Trophoblast cell (in vitro differentiated cells and primary cell): ENCODE measurements around the gene TSSK6.

ENCODE experiments used
- DNase-seq, 2 donors: peaks; one replicate each; pipeline ENCODE4 v3.0.0-alpha.2; 2016
- H2AFZ ChIP-seq: 2 replicates; pipeline ENCODE4 v1.6.1; 2013; ENCODE audit warnings: low read length, moderate library complexity, mild to moderate bottlenecking; ENCODE audit not compliant: insufficient read depth, poor library complexity
- H2AK5ac ChIP-seq: 2 replicates; pipeline ENCODE4 v1.6.1; 2013; ENCODE audit warnings: mild to moderate bottlenecking, low read length
- H2BK120ac ChIP-seq: 2 replicates; pipeline ENCODE4 v1.6.1; 2013; ENCODE audit warnings: low read length, mild to moderate bottlenecking, moderate library complexity; ENCODE audit not compliant: insufficient read depth, poor library complexity
- H2BK12ac ChIP-seq: 2 replicates; pipeline ENCODE4 v1.6.1; 2013; ENCODE audit warnings: mild to moderate bottlenecking, low read length, moderate library complexity
- H2BK5ac ChIP-seq: 2 replicates; pipeline ENCODE4 v1.6.1; 2013; ENCODE audit warnings: low read length, low read depth, moderate library complexity, mild to moderate bottlenecking; ENCODE audit not compliant: poor library complexity
- H3K14ac ChIP-seq: 2 replicates; pipeline ENCODE4 v1.6.1; 2013; ENCODE audit warnings: mild to moderate bottlenecking, low read length
- H3K18ac ChIP-seq: 2 replicates; pipeline ENCODE4 v1.6.1; 2013; ENCODE audit warnings: mild to moderate bottlenecking, low read length
- H3K23ac ChIP-seq: 2 replicates; pipeline ENCODE4 v1.6.1; 2013; ENCODE audit warnings: low read length
- H3K27ac ChIP-seq: 2 replicates; pipeline ENCODE4 v1.5.1; 2013; ENCODE audit warnings: low read depth, mild to moderate bottlenecking, inconsistent platforms, low read length, moderate library complexity
- H3K27me3 ChIP-seq: 2 replicates; pipeline ENCODE4 v1.6.1; 2013; ENCODE audit warnings: inconsistent platforms, mild to moderate bottlenecking, low read length, moderate library complexity; ENCODE audit not compliant: insufficient read depth
- H3K36me3 ChIP-seq, 2 experiments: 1 replicate in 1 of 2; 2 replicates in 1 of 2; pipeline ENCODE4 v1.6.1; 2013; ENCODE audit warnings: low read length in 2 of 2, mild to moderate bottlenecking in 2 of 2, moderate library complexity in 1 of 2; ENCODE audit not compliant: insufficient read depth in 2 of 2, control insufficient read depth in 1 of 2
- H3K4ac ChIP-seq: 2 replicates; pipeline ENCODE4 v1.6.1; 2013; ENCODE audit warnings: low read depth, mild to moderate bottlenecking, low read length, moderate library complexity
- H3K4me1 ChIP-seq, 2 experiments: 1 replicate in 1 of 2; 2 replicates in 1 of 2; pipeline ENCODE4 v1.6.1; 2013; ENCODE audit warnings: low read length in 2 of 2, mild to moderate bottlenecking in 2 of 2, moderate library complexity in 1 of 2; ENCODE audit not compliant: insufficient read depth in 2 of 2, control insufficient read depth in 1 of 2
- H3K4me2 ChIP-seq: 2 replicates; pipeline ENCODE4 v1.6.1; 2013; ENCODE audit warnings: inconsistent platforms, mild to moderate bottlenecking, low read length, moderate library complexity
- H3K4me3 ChIP-seq: 2 replicates; pipeline ENCODE4 v1.5.1; 2013; ENCODE audit warnings: mild to moderate bottlenecking, low read depth, low read length, inconsistent platforms
- H3K79me1 ChIP-seq: one replicate; pipeline ENCODE4 v1.6.1; 2013; ENCODE audit warnings: low read length
- H3K79me2 ChIP-seq: 2 replicates; pipeline ENCODE4 v1.6.1; 2013; ENCODE audit warnings: low read length, mild to moderate bottlenecking; ENCODE audit not compliant: control insufficient read depth, insufficient read depth, poor library complexity
- H3K9ac ChIP-seq: 2 replicates; pipeline ENCODE4 v1.6.1; 2013; ENCODE audit warnings: mild to moderate bottlenecking, low read length
- H3K9me3 ChIP-seq: 2 replicates; pipeline ENCODE4 v1.6.1; 2013; ENCODE audit warnings: low read depth, mild to moderate bottlenecking, control low read depth, inconsistent platforms, low read length; ENCODE audit not compliant: insufficient read depth
- H4K12ac ChIP-seq: 2 replicates; pipeline ENCODE4 v1.6.1; 2013; ENCODE audit warnings: low read depth, mild to moderate bottlenecking, low read length, moderate library complexity
- H4K8ac ChIP-seq: 2 replicates; pipeline ENCODE4 v1.6.1; 2013; ENCODE audit warnings: low read depth, mild to moderate bottlenecking, low read length, moderate library complexity
- H4K91ac ChIP-seq: one replicate; pipeline ENCODE4 v1.6.1; 2013; ENCODE audit warnings: low read depth, mild to moderate bottlenecking, low read length, moderate library complexity
- WGBS: extraction: QIAGEN DNeasy Blood & Tissue Kit; methylation state at CpG from one replicate; pipeline ENCODE4 v1.1.7; 2013; ENCODE audit warnings: missing lambda C conversion rate; ENCODE audit not compliant: insufficient read length, insufficient coverage; ENCODE audit errors: extremely low coverage; 5-methylcytosine and 5-hydroxymethylcytosine counted together

Gene TSSK6

DNA sequence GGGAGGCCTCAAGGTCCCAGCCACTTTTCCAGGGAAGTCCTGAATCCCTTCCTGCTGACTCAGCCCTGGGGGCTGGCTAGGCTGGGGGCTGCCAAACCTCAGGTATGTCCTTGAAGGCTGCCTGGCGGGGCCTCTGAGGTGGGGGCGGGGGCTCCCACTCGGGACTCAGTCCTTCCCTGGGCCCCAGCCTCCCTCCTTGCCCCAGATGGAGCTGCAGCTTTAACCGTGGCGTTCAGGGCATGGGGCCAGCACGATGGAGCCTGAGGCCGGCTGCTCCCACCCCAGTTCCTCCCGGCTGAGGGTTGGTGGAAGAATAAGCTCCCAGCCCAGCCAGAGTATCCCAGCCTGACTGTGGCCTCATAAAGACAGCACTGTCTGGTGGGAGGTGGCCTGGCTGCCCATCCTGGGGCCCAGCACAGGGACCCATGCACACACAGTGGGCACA is 35.2 kb upstream of the TSSK6 start:
- H3K4me2 ChIP-seq, result no peak overlapping the region
- H3K27me3 ChIP-seq, result no peaks in the 10 kb centered on the region
- peak overlapping the region; percentile 11 for H4K8ac ChIP-seq
- H3K14ac ChIP-seq, result no peak overlapping the region
- H3K36me3 ChIP-seq, result no peaks in the 10 kb centered on the region
- H3K4ac ChIP-seq, result no peak overlapping the region
- no peak overlapping the region for H3K4me3 ChIP-seq
- no peak for DNase-seq
- H4K91ac ChIP-seq, result no peak overlapping the region
- peaks cover 5% of the 10 kb centered on the region for H3K9me3 ChIP-seq
- H2AK5ac ChIP-seq, result no peak overlapping the region
- no peaks in the 10 kb centered on the region for H3K79me1 ChIP-seq
- H3K18ac ChIP-seq, result no peak overlapping the region
- H3K4me1 ChIP-seq, result peaks cover 6 to 10% of the 10 kb centered on the region in 2 experiments
- no peak overlapping the region for H2BK5ac ChIP-seq
- no peak overlapping the region for H4K12ac ChIP-seq
- no peak overlapping the region for H2AFZ ChIP-seq
- no peaks in the 10 kb centered on the region for H3K79me2 ChIP-seq
- no peak overlapping the region for H3K27ac ChIP-seq
- H3K23ac ChIP-seq, result no peak overlapping the region
- no peak overlapping the region for H2BK12ac ChIP-seq
- no peak overlapping the region for H3K9ac ChIP-seq
- H2BK120ac ChIP-seq, result no peak overlapping the region
- no CpG with 5 or more reads among the region's 8 CpGs for WGBS

DNA sequence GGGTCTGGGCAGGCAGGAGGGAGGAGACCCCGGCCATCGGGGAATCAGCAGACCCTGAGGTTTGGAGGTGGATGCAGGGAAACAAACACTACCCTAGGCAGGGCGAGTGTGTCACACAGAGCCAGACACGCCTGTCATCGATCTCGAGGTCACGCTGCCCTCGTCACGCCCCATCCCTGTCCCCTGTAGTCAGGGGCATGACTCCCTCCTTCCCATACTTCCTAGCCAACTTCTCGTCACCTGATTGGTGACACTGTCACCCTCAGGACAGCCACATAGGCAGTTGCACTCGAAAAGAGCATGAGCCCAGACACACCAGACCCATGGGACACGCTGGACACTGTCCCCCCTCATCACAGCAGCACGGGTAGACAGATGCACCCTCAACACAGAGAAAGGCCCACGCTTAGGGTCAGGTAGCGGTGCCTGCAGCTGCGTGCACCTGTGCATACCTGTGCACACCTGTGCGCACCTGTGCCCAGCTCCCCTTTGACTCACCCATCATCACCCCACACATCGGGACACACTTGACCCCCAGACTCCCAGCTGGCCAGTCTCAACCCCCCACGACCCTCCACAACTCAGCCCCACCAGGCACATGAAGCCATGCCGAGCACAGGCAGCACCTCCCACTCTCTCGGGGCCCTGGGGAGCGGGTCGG is 34.6 kb upstream of the TSSK6 start:
- Histone ChIP-seq H3K4me3 (no peak overlapping the region), H3K27me3 (no peaks in the 10 kb centered on the region), H3K79me2 (no peaks in the 10 kb centered on the region), H3K9me3 (peaks cover 5% of the 10 kb centered on the region), H3K18ac (no peak overlapping the region), H4K8ac (no peak overlapping the region), H3K4ac (no peak overlapping the region), H3K36me3 (peaks cover 0 to 1% of the 10 kb centered on the region in 2 experiments), H4K12ac (no peak overlapping the region), H3K4me1 (peaks cover 6 to 10% of the 10 kb centered on the region in 2 experiments), H2BK12ac (no peak overlapping the region), H2BK120ac (no peak overlapping the region), H2AK5ac (no peak overlapping the region), H2BK5ac (no peak overlapping the region), H4K91ac (no peak overlapping the region), H3K23ac (no peak overlapping the region), H3K9ac (no peak overlapping the region), H3K27ac (no peak overlapping the region), H3K79me1 (no peaks in the 10 kb centered on the region), H3K14ac (no peak overlapping the region), H3K4me2 (no peak overlapping the region), H2AFZ (no peak overlapping the region)
- WGBS, result no CpG with 5 or more reads among the region's 23 CpGs
- DNase-seq, result no peak

GRCh38 chr19:19548915-19549759 is 33.8 kb upstream of the TSSK6 start:
- no peaks in the 10 kb centered on the region for H3K79me2 ChIP-seq
- H3K27ac ChIP-seq, result no peak overlapping the region
- H3K4me3 ChIP-seq, result no peak overlapping the region
- H4K12ac ChIP-seq, result no peak overlapping the region
- no peak overlapping the region for H3K18ac ChIP-seq
- peaks cover 5% of the 10 kb centered on the region for H3K9me3 ChIP-seq
- H3K14ac ChIP-seq, result no peak overlapping the region
- no peak overlapping the region for H4K8ac ChIP-seq
- H3K9ac ChIP-seq, result no peak overlapping the region
- no peak for DNase-seq
- H4K91ac ChIP-seq, result no peak overlapping the region
- H3K23ac ChIP-seq, result no peak overlapping the region
- no peak overlapping the region for H2BK120ac ChIP-seq
- no CpG with 5 or more reads among the region's 13 CpGs for WGBS
- H2AFZ ChIP-seq, result no peak overlapping the region
- peaks cover 6 to 10% of the 10 kb centered on the region in 2 experiments for H3K4me1 ChIP-seq
- H2BK5ac ChIP-seq, result no peak overlapping the region
- H3K4me2 ChIP-seq, result no peak overlapping the region
- no peaks in the 10 kb centered on the region for H3K79me1 ChIP-seq
- H3K36me3 ChIP-seq, result peaks cover 1 to 3% of the 10 kb centered on the region in 2 experiments
- H2BK12ac ChIP-seq, result no peak overlapping the region
- no peak overlapping the region for H3K4ac ChIP-seq
- no peak overlapping the region for H2AK5ac ChIP-seq
- H3K27me3 ChIP-seq, result no peaks in the 10 kb centered on the region

GRCh38 chr19:19547674-19548336 is 32.5 kb upstream of the TSSK6 start:
- H3K27me3 ChIP-seq, result no peaks in the 10 kb centered on the region
- no peak overlapping the region for H4K91ac ChIP-seq
- WGBS, result no CpG with 5 or more reads among the region's 15 CpGs
- H2BK12ac ChIP-seq, result no peak overlapping the region
- no peak overlapping the region for H4K8ac ChIP-seq
- H2AFZ ChIP-seq, result no peak overlapping the region
- no peak overlapping the region for H2BK120ac ChIP-seq
- no peak overlapping the region for H3K4me2 ChIP-seq
- no peaks in the 10 kb centered on the region for H3K79me1 ChIP-seq
- no peak overlapping the region for H3K23ac ChIP-seq
- DNase-seq, result no peak
- H3K18ac ChIP-seq, result no peak overlapping the region
- H3K4me3 ChIP-seq, result no peak overlapping the region
- peaks cover 5% of the 10 kb centered on the region for H3K9me3 ChIP-seq
- no peak overlapping the region for H3K27ac ChIP-seq
- no peak overlapping the region for H2BK5ac ChIP-seq
- H3K14ac ChIP-seq, result no peak overlapping the region
- H4K12ac ChIP-seq, result no peak overlapping the region
- H3K4ac ChIP-seq, result no peak overlapping the region
- H3K79me2 ChIP-seq, result no peaks in the 10 kb centered on the region
- peaks cover 6 to 10% of the 10 kb centered on the region in 2 experiments for H3K4me1 ChIP-seq
- peaks cover 3 to 6% of the 10 kb centered on the region in 2 experiments for H3K36me3 ChIP-seq
- H2AK5ac ChIP-seq, result no peak overlapping the region
- no peak overlapping the region for H3K9ac ChIP-seq
